AG09309 (cell line): ENCODE data around the gene MINDY3.

Source experiments
- DNase-seq: peaks from one replicate; pipeline ENCODE4 v3.0.0-alpha.2; 2010; ENCODE audit warnings: low read depth
- H3K4me3 ChIP-seq: 2 replicates; pipeline ENCODE4 v1.5.1; 2011; ENCODE audit warnings: mild to moderate bottlenecking, low read depth, low read length, moderate library complexity; ENCODE audit not compliant: control insufficient read depth
- TF ChIP-seq, protein P1 (sequence below): IDR thresholded peaks from 2 replicates; pipeline ENCODE4 v1.5.1; 2011; ENCODE audit warnings: mild to moderate bottlenecking, low read depth, low read length, inconsistent platforms; ENCODE audit not compliant: insufficient read depth, control insufficient read depth; ENCODE audit errors: missing control alignments

The MINDY3 gene

DNA sequence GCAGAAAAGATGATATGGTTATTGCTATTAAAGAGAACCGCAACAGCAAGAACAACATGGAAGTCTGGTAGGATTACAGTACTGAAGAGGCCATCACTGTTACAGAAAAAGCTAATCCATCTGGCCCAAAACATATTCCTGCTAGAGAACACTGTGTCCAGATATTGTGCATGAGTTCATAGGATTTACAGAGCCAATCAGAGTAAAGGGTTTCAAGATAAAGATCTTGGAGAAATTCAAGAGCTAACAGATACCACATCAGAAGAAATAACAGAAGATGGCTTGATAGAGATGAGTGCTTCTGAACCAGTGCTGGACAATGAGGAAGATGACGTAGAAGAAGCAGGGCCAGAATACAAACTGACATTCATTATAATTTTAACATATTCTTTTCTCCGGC is 58.7 kb downstream of the MINDY3 start:
- no peak for DNase-seq
- TF ChIP-seq, protein P1, sequence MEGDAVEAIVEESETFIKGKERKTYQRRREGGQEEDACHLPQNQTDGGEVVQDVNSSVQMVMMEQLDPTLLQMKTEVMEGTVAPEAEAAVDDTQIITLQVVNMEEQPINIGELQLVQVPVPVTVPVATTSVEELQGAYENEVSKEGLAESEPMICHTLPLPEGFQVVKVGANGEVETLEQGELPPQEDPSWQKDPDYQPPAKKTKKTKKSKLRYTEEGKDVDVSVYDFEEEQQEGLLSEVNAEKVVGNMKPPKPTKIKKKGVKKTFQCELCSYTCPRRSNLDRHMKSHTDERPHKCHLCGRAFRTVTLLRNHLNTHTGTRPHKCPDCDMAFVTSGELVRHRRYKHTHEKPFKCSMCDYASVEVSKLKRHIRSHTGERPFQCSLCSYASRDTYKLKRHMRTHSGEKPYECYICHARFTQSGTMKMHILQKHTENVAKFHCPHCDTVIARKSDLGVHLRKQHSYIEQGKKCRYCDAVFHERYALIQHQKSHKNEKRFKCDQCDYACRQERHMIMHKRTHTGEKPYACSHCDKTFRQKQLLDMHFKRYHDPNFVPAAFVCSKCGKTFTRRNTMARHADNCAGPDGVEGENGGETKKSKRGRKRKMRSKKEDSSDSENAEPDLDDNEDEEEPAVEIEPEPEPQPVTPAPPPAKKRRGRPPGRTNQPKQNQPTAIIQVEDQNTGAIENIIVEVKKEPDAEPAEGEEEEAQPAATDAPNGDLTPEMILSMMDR: no peak
- H3K4me3 ChIP-seq: no peak overlapping the region

DNA sequence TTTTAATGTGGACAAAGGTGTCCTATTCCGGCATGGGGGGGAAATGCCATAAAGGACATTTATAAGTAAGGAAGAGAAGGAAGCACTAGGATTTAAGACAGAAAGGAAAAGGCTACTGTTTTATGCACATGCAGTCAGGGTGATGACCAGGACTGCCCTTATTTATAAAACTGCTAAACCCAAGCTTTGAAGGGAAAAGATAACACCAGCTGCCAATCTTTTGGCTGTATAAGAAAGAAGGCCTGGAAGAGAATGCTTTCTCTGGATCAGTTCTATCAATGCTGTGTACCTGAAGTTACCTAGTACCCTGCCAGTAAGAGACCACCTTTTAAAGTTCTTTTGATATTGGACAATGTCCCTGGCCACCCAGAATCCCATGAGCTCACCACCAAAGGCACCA is 59.2 kb downstream of the MINDY3 start:
- TF ChIP-seq, protein P1: no peak
- H3K4me3 ChIP-seq: no peak overlapping the region
- DNase-seq: no peak

DNA sequence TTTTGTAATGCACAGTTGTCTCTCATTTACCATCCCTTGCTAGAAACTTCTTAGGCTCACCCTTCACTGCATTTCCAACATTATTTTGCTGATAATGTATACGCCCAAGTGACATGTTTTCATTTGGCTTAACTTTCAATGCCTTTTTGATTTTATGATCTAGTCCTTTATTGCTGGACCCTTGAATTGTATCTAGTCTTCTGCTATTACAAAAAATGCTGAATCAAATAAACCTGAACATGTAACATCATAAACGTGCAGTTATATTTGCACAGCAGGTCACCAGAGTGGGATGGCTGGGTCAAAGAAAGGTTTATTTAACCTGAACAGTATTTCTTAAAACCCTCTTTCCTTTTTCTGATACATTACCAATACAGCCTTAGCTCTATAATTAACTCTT is 63.0 kb downstream of the MINDY3 start:
- H3K4me3 ChIP-seq: no peak overlapping the region
- DNase-seq: no peak
- TF ChIP-seq, protein P1: no peak

DNA sequence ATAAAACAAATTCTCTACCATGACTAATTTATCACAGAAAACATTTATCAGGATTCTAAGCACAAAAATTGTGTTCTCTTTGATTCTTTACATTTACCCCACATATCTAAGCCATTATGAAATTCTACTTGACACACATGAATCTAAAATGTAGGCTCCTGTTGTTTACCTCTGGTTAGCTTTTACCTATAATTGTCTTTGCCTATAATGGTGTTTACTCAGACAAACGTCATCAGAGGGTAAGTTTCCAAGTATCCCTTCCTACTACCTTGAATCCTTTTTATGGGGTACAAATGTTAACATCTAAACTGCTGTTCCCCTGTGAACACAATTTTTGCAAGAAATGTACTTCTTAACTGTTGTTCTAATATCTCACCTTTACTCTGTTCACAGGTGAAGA is 63.5 kb downstream of the MINDY3 start:
- H3K4me3 ChIP-seq: no peak overlapping the region
- DNase-seq: no peak
- TF ChIP-seq, protein P1: no peak

DNA sequence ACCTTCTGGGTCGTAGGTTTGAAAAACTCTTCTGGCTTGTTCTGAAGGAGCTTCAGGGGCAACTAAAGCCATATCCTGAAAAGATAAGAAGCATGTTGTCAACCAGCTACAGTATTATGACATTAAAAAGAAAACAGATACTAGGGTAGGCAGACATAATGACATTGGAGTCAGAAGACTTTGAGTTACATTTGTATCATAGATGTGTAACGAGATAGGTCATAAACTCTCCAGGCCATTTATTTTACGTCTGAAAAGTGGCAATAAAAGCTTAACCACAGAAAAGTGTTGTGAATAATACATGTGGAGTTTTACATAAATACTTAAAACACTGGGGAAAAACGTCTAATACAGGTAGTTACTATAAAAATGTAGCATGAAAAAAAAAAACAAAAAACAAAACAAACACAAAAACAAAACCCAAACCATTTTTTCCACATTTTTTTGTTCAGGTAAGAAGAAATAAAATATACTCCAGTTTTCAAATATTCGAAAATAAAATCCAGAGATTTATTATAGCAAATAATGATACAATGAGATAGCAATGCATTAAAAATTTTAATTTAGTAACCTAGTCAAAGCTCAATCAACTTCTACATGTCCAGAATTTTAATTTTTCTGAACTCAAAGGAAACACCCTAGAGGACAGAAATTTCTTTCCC is 64.1 kb downstream of the MINDY3 start:
- no peak overlapping the region for H3K4me3 ChIP-seq
- TF ChIP-seq, protein P1: no peak
- DNase-seq: no peak

DNA sequence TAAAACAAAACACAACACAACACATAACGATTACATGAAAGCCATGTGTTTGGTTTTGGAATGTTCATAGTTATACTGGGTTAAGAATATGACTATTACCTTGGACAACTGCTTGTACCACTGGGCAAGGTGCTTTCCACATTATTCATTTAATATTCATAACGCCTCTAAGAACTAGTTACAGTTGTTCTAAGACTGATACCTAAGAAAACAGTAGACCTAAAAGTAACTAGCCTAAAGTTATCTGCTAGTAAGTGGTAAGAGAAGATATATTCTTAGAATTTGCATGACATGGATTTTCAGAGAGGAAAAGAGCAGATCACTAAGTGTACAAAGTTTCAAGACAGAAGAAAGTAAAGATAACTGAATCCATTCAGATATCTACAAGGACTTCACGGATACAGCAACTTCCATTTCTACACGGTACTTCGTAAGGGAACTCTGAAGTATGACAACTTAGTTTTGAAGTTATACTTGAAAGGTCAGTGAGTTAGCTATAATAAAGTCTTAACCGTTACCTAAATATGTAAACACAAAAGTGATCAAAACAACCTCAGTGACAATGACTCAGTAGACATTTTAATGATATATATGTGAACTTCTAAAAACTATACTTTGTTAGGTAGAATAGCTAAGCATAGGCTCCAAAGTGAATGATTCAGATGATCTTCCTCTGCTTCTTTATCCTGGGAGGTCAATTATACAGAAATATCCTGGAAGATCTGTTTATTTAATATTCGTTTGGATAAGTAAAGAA is 65.1 kb downstream of the MINDY3 start:
- H3K4me3 ChIP-seq: no peak overlapping the region
- TF ChIP-seq, protein P1: no peak
- DNase-seq: no peak
